HPDE6-E6E7 (cell line): Measurements from ENCODE around the gene CASP10.

Experiments used
- DNase-seq: peaks from one replicate; pipeline ENCODE4 v3.0.0; 2011; ENCODE audit warnings: missing footprints; ENCODE audit errors: extremely low spot score

Gene CASP10

DNA sequence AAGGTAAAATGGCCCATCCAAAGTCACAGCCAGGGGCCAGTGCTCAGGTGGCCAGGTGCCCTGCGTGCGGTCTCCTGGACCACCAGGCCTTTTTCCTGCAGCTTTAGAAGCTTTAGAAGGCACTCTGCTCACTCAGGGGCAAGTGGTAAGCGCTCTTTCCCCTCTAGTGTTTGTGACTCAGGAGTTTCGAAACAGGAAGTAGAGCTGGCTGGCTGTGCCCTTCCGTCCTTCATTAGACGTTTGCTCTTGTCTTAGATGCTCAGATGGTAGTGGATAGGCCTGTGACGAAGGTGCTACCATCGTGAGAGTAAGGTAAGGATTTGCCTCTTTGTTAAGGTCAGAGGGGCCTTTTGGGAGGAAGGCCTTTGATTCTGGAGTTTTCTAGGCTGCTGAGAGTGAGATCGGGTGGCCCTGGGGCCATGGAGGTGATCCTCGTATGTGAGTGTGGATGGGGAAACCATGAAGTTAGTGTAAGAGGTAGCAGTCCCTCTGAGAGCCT is 77.4 kb downstream of the CASP10 start, which contains the start of gene CASP8:
CASP8 (plus strand) TSS at position 235 of the 499 bp plus-strand sequence. CDS start 5,951 bp downstream, outside the sequence.
- DNase-seq: peak; percentile 43

- DNase-seq: no peak
Measured at GRCh38 chr2:201261471-201261870, 78.5 kb downstream of the CASP10 start.

GRCh38 chr2:201261906-201262305 is 79.0 kb downstream of the CASP10 start:
- DNase-seq: no peak

DNA sequence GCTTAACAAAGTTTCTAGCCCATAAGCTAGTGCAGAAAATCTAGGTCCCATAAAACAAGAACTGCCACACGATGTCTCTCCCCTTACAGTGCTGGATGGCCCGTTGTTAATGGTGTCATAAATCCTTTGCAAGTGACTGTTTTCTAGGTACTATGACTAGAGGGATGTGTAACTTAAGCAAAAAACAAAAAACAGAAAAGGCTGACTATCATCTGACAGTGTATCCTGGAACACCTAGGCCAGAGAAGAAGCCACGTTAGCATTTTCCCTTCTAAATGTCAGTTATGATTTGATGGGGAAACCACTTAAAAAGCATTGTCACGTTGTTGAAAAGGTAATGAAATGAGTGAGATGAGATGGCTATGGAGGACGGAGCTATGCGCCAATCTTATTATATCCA is 79.8 kb downstream of the CASP10 start:
- no peak for DNase-seq

DNA sequence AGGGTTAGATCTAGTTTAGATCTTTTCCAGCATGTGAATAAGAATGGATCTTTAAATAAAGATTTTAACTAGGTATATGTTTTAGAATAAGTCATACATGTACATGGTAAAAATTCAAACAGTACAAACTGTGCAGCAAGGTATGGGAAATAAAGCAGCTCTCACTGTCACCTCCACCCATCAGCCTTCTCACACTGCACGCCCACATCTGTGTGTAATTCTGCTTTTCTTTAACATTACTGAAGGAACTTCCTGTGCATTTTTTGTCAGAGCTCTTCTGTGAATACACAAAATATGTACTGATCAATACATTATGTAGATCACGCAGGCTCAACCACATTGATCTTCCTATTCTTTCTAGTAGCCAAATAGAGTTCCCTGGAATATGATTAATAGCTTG is 80.8 kb downstream of the CASP10 start:
- DNase-seq: no peak

GRCh38 chr2:201264472-201265173 is 81.7 kb downstream of the CASP10 start:
- no peak for DNase-seq

GRCh38 chr2:201266629-201267028 is 83.7 kb downstream of the CASP10 start:
- DNase-seq: no peak

GRCh38 chr2:201267278-201268030 is 84.5 kb downstream of the CASP10 start:
- no peak for DNase-seq

DNA sequence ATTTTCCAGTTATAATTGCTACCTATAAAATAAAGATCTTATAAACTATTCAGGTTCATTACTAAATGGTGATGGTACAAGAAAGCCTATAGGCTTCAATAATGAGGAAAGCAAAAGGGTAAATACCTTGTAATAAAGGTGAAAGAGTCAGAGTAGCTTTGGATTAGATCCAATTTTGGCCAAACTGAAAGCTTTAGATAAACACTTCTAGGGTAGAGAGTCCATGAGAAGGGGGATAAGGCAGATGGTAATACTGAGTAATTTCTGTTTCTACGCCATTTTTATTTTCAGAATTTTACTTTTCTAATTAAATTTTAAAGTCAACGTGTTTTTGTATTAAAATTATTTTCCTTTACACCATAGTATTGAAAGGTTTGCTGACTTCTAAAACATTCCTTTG is 86.8 kb downstream of the CASP10 start:
- no peak for DNase-seq

- DNase-seq: no peak
Measured at GRCh38 chr2:201270293-201271001, 87.5 kb downstream of the CASP10 start.

DNA sequence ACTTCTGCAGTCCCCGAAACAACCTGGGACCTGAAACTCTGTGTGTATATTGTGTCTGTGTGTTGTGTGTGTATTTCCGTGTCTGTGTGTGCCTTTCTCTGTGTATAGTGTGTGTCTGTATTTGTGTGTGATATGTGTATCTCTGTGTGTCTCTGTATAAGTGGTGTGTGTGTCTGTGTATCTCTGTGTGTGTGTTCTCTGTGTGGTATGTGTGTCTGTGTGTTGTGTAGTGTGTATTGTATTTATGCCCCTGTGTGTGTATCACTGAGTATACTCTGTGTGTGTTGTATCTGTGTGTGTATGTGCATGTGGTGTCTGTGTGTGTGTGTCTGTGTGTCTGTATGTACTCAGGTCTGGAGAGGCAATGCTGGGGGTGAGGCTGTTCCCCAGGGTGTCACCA is 89.0 kb downstream of the CASP10 start:
- no peak for DNase-seq

DNA sequence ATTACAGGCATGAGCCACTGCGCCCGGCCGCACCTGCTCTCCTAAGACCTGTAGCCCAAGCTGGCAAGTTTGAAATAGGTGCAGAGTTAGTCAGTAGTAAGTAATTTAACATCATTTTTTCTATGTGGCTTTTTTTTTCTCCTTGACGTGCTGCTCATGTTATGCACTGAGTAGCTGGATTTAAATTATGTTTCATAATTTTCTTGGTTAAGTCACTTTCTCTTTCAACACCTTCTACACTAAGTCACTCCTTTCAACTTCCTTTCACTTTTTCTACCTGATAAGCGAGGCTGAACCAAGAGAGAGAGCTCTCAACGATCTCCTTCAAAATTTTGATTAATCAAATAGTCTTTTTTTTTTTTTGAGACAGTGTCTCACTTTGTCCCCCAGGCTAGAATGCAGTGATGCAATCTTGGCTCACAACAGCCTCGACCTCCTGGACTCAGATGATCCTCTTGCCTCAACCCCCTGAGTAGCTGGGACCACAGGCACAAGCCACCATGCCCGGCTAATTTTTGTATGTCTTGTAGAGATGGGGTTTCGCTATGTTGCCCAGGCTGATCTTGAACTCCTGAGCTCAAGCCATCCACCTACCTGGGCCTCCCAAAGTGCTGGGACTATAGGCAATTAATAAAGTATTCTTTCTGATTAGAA is 90.5 kb downstream of the CASP10 start:
- no peak for DNase-seq

DNA sequence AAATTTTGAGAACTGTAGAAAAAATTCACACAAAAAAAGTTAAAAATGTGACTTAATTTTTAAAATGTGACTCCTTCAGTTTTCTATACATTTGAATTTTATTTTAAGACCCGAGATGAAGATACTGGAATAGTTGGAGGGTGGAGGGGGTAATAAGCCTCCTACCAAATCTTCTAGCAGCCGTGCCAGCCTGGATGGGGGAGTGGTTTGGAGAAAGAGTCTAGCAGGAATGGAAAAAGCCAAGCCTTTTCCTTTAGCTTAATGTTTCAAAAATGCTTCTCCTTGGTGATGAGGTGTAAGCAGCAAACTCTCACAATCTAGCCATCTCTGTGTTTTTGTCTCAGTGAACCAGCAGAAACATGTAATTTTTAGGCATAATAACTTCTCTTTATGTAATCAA is 92.1 kb downstream of the CASP10 start:
- no peak for DNase-seq

DNA sequence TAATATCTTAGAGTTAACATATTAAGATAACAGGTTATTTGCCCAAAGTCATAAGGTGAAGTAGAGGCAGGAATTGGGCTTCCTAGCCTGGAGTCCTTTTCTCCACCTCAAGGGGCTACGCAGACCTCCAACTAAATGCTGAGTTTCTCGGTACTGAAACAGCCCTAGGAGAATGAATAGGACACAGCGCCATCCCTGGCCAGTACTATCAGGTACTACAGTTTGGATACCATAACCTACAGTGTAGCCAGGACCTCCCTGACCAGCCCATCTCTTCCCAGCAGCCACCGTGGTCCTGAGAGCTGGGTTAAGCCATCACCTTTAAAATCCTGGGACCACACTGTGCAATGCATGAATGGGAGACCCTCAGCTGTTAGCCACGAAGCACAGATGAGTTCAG is 93.0 kb downstream of the CASP10 start:
- DNase-seq: no peak

GRCh38 chr2:201276511-201276910 is 93.6 kb downstream of the CASP10 start:
- no peak for DNase-seq
